GM19351 (cell line): ENCODE results near the gene SCRT2.
"Not testable (repeated sequence)": the region's sequence is repeated elsewhere in the genome, so short reads cannot be mapped to it uniquely, and the experiment has no call there.

ENCODE experiments used
- ATAC-seq: cut with Tn5 transposase; IDR thresholded peaks from one replicate; pipeline ENCODE4 v1.9.1; 2021; ENCODE audit warnings: mild to moderate bottlenecking, moderate library complexity; ENCODE audit not compliant: unreplicated experiment

The SCRT2 gene

DNA sequence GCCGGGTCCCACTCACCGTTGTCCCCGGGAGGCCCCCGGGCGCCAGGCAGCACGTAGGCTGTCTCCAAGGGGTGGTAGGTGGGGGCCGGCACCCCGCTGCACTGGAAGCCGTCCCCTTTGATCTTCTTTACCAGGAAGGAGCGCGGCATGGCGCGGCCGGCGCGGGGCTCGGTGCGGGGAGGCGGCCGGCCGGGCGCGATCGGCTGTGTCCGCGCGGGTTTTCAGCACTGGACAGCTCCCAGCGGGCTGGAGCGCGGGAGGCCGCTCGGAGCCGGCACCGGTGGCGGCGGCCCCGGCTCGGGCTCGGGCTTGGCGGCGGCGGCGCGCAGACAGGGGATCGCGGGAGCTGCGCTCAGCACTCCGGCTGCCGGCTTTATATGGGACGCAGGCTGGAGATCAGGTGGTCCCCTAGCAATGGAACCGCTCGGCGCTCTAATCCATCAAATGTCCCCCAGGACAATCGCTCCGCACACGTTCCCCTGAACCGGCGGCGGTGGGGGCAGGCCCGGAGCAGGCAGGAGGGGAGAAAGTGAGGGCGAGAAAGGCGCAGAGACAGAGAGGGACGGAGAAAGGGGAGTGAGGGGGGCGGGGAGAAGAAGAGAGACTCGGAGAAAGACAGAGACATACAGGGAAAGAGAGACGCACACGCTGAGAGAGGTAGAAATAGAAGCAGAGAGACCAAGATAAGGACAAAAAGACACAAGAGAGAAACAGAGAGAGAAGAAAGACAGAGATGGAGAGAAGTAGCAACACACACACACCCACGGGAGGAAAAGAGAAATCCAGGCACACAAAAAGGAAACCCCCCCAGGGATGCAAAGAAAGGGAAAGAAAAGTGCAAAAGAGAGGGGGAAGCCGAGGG is at the start of gene SCRT2:
TSS of gene SCRT2 (minus strand) at position 350 of the 862 bp plus-strand sequence. CDS start at position 149, 201 bp downstream.
- no peak for ATAC-seq

DNA sequence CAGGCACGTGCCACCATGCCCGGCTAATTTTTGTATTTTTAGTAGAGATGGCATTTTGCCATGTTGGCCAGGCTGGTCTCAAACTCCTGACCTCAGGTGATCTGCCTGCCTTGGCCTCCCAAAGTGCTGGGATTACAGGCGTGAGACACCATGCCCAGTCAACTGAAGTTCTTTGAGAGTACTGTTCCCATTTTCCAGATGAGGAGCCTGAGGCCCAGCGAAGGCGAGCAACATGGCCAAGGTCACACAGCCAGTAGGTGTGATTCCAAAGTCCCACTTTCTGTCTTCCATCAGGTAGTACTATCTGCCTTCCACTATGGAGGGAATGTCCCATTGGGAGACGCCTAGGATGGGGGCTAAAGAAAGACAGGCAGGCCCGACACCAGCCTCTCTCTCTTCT is 49.2 kb upstream of the SCRT2 start:
- ATAC-seq: not testable (repeated sequence)

DNA sequence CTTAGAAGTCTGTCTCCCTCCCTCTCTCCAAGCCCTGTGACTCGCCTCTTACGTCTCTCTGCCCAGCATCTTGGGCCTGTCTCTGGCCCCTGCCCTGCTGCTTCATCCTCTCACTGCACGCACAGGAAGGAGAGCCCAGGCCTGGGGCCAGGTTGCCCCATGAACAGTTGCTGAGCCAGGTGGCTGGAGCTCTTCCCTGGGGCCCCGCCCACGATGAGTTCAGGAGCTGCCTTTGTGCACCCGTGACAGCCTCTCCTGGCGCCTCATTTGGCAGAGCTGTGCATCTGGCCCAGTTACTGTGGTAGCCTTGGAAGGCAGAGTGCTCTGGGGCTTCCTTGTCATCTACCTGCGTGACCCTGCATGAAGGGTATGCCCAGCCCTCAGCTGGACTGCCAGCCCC is 48.2 kb upstream of the SCRT2 start:
- no peak for ATAC-seq

DNA sequence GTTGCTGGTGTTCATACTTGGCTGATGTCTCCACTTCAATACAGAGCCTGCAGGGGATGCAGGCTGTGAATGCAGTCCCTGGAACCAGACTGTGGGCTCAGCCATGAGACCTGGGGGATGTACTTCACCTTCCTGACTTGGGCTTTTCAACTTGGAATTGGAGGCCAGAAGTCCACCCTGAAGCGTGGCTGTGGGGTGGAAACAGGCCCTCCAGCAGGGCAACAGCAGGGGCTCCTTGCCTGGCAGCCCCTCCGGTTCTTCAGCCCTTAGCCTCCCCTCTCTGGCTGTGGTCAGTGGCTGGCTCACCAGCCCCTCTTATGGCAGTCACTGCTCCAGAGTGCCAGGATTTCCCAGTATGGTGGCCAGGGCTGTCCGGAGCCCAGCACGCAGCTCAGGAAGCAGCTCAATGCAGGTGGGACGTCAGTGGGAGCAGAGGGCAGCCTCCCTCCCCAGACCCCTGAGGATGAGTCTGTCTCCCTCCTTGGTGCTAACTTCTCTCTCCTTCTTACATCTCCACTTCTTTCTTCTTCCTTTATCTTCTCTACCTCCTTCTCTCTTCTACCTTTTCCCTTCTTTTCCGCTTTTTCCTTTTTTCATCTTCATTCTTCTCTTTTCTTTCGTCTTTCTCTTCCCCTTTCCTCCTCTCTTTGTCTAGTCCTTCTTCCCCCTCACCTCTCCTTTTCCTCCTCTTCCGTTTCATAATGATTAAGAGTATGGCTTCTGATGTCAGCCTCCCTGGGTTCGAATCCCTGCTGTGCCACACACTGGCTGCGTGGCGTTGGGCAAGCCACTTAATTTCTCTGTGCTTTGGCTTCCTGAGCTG is 47.4 kb upstream of the SCRT2 start:
- no peak for ATAC-seq

DNA sequence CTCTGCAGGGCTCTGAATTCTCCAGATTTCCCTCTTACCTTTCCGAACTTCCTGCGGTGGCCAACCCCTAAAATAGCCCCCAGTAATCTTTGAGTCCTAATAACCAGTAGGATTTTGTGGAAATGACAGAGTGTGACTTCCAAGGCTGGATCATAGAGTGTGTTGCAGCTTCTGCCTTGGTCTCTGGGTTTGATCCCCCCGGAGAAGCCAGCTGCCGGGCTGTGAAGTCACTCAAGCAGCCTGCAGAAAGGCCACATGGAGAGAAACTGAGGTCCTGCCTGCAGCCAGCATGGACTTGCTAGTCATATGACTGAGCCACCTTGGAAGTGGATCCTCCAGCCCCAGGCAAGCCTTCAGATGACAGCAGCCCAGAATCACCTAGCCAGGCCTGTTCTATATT is 46.3 kb upstream of the SCRT2 start:
- no peak for ATAC-seq

DNA sequence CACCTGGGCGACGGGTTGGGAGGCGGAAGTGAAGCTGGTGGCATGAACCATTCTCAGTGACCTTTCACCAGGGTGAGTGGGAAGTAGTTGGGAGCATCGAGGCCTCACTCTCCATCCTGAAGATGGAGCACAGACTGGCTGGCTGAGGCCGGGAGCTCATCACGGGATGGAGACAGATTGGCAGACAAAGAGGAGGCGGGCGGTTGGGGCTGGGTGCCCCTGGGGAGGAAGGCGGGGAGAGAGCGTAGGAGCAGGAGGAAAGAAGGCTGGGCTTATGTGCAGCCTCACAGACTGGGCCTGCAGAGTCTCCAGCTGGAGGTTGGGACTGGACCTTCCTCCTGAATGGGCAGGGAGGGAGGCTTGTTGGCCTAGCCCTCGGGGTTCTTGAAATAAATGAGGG is 44.2 kb upstream of the SCRT2 start:
- ATAC-seq: no peak

DNA sequence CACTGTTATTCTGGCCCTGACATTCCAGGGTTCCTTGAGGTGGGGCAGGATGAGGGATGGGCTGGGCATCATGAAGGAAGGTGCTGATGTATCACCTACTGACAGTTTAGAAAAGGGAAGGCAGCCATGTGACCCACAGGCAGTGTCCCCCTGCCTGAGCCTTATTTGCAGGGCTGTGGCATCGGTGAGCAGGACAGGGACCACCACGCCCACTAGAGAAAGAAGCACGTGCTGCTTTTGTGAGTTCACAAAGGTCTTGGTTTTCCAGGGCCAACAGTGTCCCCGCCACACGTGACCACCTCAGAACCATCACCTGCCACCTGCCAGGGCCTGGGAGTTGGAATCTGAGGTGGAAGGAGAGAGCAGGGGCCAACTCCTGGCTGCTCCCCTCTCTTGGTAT is 43.5 kb upstream of the SCRT2 start:
- no peak for ATAC-seq

DNA sequence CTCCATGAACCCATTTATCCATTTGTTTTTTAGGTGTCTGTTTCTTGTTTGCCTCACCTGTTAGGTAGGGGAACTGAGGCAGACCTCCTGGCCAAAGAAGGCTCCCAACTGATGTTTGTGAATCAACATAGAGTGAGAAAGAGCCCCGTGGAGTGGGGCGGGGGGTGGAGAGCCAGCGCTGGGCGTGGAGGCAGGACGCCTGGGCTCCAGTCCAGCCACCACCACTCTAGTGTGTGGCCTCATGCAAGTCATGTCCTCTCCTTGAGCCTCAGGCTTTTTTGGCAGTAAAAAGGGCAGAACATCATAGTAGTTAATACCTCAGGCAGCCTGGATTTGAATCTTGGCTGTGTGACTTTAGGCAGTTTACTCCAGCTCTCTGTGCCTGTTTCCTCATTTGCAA is 42.2 kb upstream of the SCRT2 start:
- no peak for ATAC-seq

DNA sequence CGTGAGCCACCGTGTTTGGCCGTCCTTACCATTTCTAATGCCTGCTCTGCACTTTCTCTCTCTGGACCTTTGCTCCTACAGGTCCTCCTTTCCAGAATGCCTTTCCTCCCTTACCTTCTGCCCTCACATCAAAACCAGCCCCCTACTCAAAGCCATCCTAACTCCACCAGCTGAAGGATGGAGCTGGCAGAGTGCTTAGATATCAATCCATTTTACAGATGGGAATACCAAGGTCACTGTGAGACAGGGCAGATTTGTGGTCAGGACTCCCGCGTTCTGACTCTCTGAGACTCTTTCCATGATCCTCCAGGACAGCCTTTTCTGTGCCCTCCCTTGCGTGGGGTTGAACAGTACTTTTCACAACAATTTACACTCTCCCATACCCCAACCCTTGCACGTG is 41.7 kb upstream of the SCRT2 start:
- no peak for ATAC-seq

DNA sequence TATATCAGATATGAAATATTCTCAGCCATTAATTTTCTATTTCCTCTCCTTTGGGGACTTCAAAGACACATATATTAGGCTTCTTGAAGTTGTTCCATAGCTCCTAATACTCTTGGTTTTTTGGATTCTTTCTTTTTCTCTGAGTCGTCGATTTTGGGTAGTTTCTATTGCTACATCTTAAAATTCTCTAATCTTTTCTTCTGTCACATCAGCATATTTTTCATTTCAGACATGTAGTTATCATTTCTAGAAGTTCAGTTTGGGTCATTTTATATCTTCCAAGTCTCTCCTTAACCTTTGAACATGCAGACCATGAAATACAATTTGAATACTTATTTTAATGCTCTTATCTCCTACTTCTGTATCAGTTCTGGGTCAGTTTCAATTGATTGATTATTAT is 38.9 kb upstream of the SCRT2 start:
- ATAC-seq: no peak

DNA sequence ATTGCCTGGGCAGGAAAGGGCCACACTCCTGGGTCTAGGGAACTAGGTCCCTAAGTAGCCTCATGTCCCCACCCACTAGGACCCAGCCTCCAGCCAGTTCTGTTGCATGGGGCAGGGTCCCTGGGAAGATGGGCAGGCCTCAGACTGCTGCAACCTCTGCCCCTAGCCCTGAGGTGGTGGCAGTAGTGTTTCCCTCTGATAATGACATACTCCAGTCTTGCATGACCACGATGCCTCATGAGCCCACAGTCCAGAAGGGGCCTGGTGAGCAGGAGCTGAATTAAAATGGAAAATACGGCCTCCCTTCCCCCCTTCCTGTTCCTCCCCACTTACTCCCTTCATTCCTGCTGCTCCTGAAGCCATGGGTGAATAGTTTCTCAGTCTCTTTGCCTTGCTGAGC is 36.0 kb upstream of the SCRT2 start:
- no peak for ATAC-seq

DNA sequence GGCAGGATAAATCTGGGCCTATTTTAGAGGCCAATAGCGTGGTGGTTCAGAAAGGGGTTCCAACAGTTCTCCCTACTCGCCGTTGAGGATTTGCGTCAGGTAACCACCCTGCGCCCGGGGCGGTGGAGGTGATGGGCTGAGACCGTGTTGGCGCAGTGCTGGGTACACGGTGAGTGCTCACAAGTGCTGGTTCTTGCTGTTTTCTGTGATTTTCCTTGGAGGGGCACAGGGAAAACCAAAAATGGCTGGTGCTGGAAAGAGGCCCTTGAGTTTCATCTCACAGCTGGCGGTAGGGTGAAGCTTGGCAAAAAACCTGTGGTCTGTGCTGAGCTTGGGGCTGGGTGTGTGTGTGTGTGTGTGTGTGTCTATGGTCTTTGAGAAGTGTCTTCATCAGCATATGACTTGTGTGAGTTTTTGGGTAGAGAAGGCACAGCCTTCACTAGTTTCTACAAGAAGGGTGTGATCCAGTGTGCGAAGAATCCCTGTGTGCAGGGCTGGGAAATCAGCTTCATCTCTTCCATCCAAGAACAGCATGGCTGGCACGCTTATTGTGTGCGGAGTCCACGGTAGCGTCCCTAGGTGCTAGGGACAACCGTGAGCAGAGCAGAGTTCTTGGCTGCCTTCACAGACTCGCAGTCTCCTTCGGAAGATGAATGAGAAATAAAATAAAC is 35.3 kb upstream of the SCRT2 start:
- no peak for ATAC-seq

DNA sequence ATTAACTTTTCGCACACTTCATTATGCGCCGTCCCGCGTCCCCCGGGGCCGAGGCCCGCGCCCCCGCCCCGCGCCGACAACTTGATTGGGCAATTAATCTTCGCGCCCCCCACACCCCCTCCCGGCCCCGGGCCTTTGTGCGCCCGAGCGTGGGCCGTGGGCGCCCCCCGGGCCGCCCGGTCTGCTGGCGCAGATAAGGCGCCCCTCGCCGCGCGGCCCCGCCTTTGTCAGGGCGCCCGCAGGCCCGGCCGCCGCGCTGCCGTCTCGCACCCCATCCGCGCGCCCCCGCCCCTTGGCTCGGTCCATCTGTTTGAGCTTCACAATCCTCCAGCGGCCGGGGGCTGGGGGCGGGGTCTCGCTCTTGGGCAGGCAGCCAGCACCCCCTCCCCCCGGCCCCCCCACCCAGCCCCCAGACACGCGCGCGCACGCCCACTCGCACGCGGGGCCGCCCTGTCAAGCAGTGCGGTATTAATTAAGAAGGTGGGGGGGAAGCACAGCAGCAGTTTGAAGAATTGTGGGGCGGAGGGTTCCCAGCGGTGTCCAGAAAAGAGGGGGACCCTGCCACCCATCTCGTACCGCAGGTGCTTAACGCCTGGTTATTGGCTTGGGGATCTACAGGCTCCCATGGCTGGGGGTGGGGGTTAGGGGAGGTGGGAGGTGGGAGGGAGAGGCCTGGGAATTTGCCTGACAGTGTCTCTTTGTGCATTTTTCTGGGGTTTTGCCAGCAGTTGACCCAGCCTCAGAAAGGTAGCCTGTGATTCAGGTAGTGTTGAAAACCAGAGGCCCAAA is 34.6 kb upstream of the SCRT2 start:
- ATAC-seq: no peak

DNA sequence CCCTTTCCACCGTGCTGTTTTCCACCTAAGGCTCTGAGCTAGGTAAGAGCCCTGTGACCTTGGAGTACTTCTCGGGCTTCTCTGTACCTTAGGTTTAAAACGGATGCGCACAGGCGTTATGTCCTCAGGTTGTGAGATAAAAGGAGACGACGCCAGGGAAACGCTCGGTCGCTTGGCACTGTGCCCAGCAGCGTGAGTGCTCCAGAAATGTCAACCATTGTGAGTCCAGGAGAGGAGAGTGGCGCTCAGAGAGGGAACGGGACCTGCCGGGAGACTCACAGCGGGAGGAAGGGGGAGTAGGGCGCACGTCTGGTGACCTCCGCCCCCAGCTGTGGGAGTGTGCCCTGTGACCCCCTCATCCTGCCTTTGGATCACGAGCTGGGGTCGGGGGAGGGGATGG is 33.8 kb upstream of the SCRT2 start:
- ATAC-seq: no peak

DNA sequence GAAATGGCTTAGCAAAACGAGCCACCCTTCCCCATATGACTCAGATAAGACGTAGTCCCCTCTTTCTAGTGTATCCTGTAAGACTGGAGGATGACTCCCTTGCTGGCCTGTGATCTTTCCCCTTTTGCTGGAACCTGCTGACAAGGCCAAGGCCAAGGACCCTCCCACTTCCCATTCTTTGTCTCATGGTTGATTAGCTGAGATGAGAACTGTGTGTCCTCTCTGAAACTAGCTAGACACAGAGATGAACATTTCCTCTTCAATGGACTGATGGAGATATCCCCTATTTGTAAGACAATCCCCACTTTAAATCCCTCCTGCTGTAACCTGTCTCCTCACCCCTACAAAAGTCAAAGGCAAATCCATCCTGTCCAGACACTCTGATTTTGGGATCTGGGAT is 33.4 kb upstream of the SCRT2 start:
- no peak for ATAC-seq

DNA sequence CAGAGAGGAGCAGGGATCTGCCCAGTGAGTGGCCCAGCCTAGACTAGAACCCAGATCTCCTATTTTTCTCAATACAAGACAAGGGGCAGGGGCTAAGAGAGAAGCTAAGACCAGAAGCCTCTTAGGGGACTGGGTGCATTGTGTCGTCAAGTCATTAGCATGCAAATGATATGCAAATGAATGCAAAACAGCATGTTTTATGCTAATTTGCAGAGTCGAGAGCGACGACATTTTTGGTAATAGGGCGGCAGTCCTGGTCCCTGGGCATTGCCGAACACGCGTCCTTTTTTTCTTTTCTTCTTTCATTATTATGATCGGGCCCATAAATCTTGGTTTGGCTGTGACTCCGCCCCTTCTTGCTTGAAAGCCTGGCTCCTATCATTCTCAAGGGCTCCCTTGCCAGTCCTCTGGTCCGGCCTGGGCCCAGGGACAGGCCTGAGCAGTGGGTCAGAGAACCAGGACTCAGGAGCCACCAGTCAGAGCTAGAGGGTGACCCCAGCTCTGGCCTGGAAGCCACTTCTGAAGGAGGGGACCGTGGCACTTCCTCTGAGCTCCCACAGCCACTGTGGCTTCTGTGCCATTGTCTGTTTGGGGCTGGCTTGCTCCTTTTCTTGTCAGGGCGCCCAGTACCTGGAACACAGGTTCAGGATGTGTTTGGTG is 32.0 kb upstream of the SCRT2 start:
- ATAC-seq: no peak

DNA sequence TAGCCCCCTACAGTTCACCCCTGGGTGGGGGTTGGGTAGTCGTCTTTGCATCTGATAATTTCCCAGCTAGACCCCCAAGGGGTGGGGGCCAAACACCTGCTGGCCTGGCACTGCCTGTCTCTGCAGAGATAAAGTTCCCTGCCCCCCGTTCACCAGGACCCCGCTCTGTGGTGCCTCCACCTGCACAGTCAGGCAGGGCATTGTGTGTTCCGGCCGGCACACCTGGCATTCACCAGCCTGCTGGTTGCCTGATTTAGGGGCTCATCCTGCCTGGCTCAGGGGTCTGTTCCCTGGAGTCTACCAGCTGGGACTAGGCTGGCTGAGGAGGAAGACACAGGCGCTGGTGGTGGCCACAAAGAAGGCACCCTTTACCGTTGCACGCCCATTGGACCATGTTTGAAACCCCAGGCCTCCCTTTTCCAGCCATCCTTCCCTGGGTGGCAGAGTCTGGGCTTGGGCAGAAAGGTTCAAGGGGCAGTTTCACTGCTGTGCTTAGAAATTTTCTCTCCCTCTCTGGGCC is 30.8 kb upstream of the SCRT2 start:
- ATAC-seq: no peak

DNA sequence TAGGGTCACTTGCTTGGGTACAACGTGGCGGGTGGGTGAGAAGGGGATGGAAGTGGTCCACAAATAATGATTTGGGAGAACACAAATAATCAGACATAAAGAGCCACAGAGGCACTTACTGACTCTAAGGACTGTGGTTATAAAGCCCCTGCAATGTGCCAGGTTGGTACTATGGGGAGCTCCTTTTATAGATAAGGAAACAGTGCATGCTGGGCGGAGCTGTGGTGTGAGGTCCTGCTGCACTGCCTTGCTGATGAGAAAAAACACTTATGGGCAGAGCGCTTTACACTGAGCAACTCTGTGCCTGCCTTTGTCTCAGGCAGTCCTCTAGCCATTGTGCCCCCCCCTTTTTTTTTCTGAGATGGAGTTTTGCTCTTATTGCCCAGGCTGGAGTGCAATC is 29.1 kb upstream of the SCRT2 start:
- ATAC-seq: no peak

DNA sequence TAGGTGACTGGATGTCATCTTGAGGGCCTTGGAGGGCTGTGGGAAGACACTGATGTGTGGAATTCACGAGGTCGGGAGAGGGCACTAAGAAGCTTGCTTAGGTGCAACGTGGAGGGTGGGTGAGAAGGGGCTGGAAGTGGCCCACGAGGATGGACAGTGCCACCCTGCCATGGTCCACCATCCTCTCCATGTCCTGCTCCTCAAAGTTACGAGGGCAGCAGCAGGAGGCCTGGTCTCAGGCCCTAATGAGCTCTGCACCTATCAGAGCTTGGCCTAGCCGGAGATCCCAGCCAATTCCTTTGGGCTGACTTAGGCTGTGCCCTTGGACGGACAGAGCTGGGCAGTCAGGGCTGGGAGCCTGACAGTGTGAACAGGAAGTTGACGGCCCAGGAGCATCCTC is 27.8 kb upstream of the SCRT2 start:
- ATAC-seq: no peak

DNA sequence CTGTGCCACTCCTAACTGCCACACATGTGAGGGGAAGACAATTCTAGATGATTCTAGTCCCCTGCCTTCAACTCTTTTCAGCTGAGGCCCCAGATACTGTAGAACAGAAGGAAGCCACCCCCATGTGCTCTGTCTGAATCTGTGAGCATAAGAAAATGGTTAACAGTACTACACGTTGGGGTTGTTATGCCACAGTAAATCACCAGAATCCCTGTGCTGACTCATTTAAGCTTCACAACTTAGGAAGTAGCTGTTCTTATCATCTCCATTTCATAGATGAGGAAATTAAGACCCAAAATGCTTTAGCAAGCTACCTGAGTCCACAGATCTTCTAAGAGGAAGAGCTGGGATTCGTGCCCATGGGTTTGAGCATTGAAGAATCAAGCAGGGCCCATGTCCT is 27.4 kb upstream of the SCRT2 start:
- no peak for ATAC-seq
